ENCODE results near the gene FAM228B.
"Not testable (repeated sequence)": the region's sequence is repeated elsewhere in the genome, so short reads cannot be mapped to it uniquely, and the experiment has no call there.

FAM228B gene

DNA sequence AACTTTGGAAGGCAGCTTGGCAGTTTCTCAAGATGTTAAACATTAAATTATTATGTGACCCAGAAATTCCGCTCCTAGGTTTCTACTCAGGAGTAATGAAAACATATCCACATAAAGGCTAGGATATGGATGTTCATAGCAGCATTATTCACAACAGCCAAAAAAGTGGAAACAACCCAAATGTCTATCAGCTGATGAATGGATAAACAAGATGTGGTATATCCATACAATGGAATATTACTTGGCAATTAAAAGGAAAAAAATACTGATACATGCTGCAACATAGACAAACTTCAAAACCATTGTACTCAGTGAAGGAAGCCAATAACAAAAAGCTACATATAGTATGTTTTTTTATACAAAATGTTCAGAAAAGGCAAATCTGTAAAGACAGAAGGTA lies 39.2 kb downstream of the FAM228B start:
- FAIRE-seq, result no peak

- FAIRE-seq, result no peak
Observed at GRCh38 chr2:24163186-24163585, 39.9 kb downstream of the FAM228B start.

GRCh38 chr2:24163601-24164000 lies 40.3 kb downstream of the FAM228B start:
- FAIRE-seq, result no peak

DNA sequence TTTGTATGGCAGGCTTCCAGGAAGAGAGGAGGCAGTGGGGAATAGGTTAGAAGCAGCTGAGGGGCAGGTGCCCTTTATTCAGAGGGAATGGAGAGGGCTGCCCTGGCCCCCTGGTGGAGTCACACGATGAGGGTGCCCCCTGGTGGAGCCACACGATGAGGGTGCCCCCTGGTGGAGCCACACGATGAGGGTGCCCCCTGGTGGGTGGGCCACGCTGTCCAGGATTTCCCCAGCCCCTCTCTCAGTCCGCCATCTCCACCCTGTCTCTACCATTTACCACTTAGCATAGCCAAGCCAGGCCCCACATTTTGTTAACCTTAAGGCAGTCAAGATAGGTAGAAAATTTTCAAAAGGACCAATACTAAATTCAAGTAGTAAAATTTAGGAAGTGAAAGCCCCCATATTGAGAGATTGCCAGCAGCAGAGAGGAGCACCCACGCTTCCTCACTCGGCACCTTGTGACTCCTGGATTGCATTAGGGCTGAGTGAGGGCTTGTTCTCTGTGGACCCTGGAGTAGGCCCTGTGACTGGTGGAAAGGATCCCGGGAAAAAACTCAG lies 41.2 kb downstream of the FAM228B start:
- no peak for FAIRE-seq

DNA sequence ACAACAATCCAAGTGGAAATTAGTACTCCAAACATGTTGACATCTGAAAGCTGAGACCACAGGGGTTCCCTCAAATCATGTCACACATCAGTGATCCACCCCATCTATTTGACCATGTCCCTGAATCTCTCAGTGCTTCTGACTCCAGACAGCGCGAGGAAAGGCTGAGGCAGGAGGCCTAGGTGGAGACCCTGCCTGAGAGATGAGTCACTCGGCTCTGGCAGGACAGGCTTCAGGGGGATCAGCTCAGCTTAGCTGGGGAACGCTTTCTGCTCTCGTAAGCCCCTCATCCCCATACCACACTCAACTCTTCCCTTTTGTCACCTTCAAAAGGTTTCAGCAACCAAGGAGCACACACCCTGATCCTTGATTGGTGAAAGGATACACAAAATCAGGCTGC lies 45.8 kb downstream of the FAM228B start:
- no peak for FAIRE-seq

DNA sequence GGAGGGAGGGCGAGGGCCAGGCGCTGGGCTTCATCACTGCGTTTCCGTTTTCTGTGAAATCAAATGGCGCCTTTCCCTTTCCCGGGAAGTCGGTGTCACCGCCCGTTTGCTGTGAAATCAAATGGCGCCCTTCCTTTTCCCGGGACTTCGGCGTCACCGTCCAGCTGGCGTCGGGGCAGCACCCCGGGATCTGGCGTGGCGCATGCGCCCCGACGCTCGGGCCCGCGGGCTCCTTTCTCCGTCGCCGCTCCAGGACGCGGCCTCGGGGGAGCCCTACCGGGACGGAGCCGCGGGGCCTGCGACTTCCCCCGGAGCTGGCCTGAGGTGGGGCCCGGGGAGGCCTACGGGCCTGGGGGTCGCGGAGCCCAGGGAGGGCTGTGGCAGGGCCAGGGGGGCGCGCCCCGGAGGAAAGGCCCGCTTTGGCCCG lies 51.6 kb downstream of the FAM228B start, which contains the start of gene FAM228A:
TSS of gene FAM228A (plus strand) at position 203 of the 427 bp plus-strand sequence. CDS start 428 bp downstream, outside the sequence.
- FAIRE-seq, result no peak

- no peak for FAIRE-seq
Observed at GRCh38 chr2:24175631-24176187, 52.4 kb downstream of the FAM228B start.

DNA sequence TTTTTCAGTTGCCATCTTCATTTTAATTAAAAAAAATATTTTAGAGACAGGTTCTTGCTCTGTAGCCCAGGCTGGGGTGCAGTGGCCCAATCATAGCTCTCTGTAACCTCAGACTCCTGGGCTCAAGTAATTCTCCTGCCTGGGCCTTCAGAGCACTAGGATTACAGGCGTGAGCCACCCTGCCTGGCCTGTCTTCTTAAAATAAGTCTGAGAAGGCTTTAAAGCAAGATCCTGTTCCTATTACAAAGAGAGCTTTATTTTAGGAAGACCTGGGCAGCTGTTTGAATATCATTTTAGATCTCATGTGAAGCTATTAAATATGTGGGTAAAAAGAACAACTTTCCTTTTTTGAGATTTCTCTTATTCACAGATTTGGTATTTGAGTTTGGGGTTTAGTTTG lies 53.1 kb downstream of the FAM228B start:
- FAIRE-seq, result no peak

- no peak for FAIRE-seq
Observed at GRCh38 chr2:24179683-24180082, 56.4 kb downstream of the FAM228B start.

- FAIRE-seq, result no peak
Observed at GRCh38 chr2:24181849-24182248, 58.6 kb downstream of the FAM228B start.

DNA sequence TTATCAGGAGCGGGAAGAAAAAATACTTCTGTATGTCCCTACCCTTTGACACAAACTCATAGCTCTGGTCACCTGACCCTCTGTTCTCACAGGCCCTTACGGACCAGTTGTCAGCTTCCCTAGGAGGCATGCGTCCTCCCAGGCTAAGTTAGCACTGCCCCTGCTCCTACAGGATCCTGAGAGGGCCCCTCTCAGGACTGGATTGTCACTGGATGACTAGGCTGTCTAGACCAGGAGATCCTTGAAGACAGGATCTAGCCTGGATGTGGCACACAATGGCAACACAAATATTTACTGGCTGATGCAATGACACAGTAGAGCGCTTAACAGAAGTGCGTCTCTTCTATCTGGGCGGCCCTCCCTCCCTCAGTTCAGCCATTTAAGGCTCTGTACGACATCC lies 59.2 kb downstream of the FAM228B start:
- no peak for FAIRE-seq

DNA sequence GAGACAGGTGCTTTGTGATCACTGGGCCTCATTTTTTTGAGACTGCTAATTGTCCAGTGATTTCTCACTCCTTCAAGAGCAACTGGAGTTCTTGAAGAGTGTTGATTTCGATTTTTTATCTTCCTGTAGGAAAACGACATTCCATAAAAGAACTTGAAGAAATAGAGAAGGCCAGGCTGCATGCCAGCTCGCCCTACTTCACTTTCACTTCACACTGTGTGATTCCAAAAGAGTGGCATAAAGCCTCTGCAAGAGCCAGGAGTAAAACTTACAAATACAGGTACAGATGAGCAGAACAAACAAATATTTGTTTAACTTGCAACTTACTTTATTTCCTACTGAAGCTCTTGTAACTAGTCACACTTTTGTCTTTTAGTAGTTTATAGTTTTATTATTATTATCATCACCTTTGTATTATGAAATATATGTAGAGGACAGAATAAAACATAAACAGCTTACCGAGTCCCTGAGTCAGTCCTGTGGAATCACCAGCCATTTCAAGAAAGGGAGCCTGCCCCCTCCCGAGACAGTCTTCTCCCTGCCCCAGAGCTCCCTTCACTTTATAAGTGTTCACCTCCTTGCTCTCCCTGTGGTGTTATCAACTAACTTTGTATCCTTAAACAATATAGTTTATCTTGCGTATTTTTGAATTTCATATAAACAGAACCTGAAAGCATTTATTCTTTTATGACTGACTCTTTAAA lies 60.2 kb downstream of the FAM228B start:
- FAIRE-seq, result no peak

- no peak for FAIRE-seq
Observed at GRCh38 chr2:24189551-24189950, 66.3 kb downstream of the FAM228B start.

- no peak for FAIRE-seq
Observed at GRCh38 chr2:24190503-24190902, 67.2 kb downstream of the FAM228B start.

- FAIRE-seq, result no peak
Observed at GRCh38 chr2:24191156-24191555, 67.9 kb downstream of the FAM228B start.

DNA sequence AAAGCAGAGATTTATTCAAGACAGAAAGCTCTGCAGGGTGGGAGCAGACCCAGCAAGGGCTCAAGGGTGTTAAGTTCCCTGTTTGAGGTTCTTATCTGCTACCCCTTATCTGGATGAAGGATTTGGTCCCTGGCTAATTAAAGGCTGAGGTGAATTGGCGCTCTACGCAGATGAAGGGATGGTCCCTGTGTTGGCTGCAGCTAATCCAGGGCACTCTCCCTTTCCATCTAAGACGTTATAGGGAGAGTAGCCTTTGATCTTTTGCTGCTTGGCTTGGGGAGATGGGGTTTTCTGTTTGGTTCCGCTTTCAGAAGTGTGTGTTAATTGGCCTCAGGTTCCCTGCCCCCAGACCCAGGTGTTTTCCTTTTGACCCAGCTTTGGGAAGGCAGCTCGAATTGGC lies 68.6 kb downstream of the FAM228B start:
- no peak for FAIRE-seq

DNA sequence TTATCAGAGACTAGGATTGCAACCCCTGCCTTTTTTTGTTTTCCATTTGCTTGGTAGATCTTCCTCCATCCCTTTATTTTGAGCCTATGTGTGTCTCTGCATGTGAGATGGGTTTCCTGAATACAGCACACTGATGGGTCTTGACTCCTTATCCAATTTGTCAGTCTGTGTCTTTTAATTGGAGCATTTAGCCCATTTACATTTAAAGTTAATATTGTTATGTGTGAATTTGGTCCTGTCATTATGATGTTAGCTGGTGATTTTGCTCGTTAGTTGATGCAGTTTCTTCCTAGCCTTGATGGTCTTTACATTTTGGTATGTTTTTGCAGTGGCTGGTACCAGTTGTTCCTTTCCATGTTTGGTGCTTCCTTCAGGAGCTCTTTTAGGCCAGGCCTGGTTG lies 73.9 kb downstream of the FAM228B start:
- FAIRE-seq, result not testable (repeated sequence)

DNA sequence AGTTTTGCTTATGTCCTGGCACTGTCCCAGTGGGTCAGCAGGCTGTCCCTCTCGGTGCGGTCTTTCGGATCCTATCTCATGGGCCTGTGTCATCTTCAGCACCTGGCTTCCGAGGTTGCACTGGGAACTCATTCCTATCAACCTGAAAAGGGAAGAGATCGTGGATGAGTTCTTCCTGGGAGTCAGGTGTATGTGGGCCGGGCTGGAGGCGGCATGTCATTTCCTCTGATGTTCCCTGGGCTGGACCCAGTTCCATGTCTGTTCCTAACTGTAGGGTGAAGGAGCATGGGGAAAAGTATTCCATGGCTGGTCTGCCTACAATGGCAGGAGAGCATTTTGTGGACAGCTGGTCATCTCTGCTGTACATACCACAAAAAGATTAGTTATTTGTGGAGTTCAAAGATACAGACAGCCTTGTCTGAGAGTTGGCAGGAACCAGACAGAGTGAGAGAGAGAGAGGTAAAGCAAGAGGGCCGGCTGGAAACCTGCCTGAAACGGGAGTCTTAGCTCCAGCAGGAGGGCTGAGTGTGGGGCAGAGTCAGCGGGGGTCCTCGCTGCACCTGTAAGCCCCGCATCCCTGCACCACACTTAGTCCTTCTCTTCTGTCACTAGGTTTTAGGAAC lies 76.8 kb downstream of the FAM228B start:
- FAIRE-seq, result no peak

- FAIRE-seq, result no peak
Observed at GRCh38 chr2:24200799-24201198, 77.5 kb downstream of the FAM228B start.

- FAIRE-seq, result no peak
Observed at GRCh38 chr2:24203029-24203786, 79.9 kb downstream of the FAM228B start.

GRCh38 chr2:24203787-24204150 lies 80.5 kb downstream of the FAM228B start:
- FAIRE-seq, result no peak

DNA sequence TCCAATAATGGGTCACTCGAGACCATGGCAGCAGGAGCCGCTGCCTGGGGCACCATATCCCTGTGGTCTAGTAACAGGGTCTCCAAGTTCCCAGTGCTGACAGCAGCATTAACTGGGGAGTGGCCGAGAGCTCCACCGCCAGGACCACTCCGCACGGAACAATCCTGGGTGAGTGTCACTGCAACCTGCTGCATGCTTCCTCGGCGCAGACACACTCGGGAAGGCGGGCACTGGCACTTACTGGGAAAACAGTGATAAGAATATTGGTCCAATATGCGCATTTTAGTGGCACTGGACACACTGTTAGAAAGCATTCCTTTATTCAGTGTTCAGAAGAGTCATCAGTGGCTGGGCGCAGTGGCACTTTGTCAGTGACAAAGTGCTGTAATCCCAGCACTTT lies 81.2 kb downstream of the FAM228B start:
- FAIRE-seq, result no peak

DNA sequence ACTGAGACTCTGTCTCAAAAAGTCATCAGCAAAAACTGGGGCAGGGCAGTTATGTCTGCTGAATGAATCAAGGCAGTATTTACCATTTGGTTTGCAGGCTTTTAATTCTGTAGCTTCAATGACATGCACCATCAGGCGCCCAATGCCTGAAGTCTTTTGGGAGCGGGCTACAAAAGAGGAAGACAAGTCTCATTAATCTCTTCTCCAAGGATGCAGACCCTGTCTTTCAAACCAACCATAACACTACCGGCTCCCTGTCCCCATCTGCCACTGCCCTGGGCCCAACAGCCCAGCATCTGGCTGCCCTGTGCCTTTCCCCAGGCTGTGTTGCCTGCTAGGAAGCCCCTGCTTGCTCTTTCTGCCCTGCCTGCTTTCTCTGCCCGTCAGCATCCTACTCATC lies 81.9 kb downstream of the FAM228B start:
- no peak for FAIRE-seq

All from A204.1 (cell line).